RKO (cell line): ENCODE measurements around the gene LEAP2.

ENCODE experiments used
- DNase-seq: peaks from one replicate; pipeline ENCODE4 v3.0.0-alpha.2; 2016; ENCODE audit warnings: low spot score

Gene LEAP2

GRCh38 chr5:132873119-132873929 lies at the start of gene LEAP2:
Gene LEAP2 (plus strand): TSS chr5:132873668. CDS start chr5:132873695, 27 bp downstream.
- no peak for DNase-seq

GRCh38 chr5:132824426-132824825 lies 49.0 kb upstream of the LEAP2 start:
- DNase-seq: no peak

- no peak for DNase-seq
Observed at GRCh38 chr5:132825033-132825833, 48.2 kb upstream of the LEAP2 start.

- DNase-seq: no peak
Observed at GRCh38 chr5:132825834-132826391, 47.6 kb upstream of the LEAP2 start.

GRCh38 chr5:132826424-132827082 lies 46.9 kb upstream of the LEAP2 start:
- DNase-seq: no peak

GRCh38 chr5:132827943-132828673 lies 45.4 kb upstream of the LEAP2 start:
- DNase-seq: no peak

GRCh38 chr5:132828846-132829494 lies 44.5 kb upstream of the LEAP2 start:
- no peak for DNase-seq

GRCh38 chr5:132829742-132830435 lies 43.6 kb upstream of the LEAP2 start:
- DNase-seq: peak; percentile 76

GRCh38 chr5:132830436-132831094 lies 42.9 kb upstream of the LEAP2 start, which contains the start of gene SHROOM1:
Gene SHROOM1 (minus strand): TSS chr5:132830647. CDS start chr5:132826140, 4,507 bp downstream.
- peak; percentile 87 for DNase-seq

GRCh38 chr5:132831095-132831860 lies 42.2 kb upstream of the LEAP2 start:
- no peak for DNase-seq

- DNase-seq: no peak
Observed at GRCh38 chr5:132832612-132833011, 40.9 kb upstream of the LEAP2 start.

- no peak for DNase-seq
Observed at GRCh38 chr5:132834057-132834456, 39.4 kb upstream of the LEAP2 start.

GRCh38 chr5:132836852-132837251 lies 36.6 kb upstream of the LEAP2 start:
- DNase-seq: no peak

GRCh38 chr5:132837868-132838267 lies 35.6 kb upstream of the LEAP2 start:
- no peak for DNase-seq

GRCh38 chr5:132838516-132839282 lies 34.8 kb upstream of the LEAP2 start:
- no peak for DNase-seq

GRCh38 chr5:132839426-132840301 lies 33.8 kb upstream of the LEAP2 start:
- DNase-seq: no peak

- DNase-seq: no peak
Observed at GRCh38 chr5:132840313-132840712, 33.2 kb upstream of the LEAP2 start.
